Tibial nerve (tissue), 4 donors: ENCODE results near the gene DDX25. TPM values are rescaled to one million over a fixed set of nuclear protein-coding genes. Genes with fewer than 3 reads are reported as not detected.
A peak's percentile ranks its signal among the peaks of the same experiment; 100 is the strongest.

Experiments used
- DNase-seq, 2 donors: peaks; one replicate each; pipeline ENCODE4 v3.0.0-alpha.2; 2019; ENCODE audit warnings: low spot score in 2 of 2
- H3K27ac ChIP-seq, 4 donors: fragments of 200-600 bp; sonication (generic) in 3 of 4; one replicate each; pipeline ENCODE4 v1.5.1; 2017 to 2019; ENCODE audit warnings: mild to moderate bottlenecking in 1 of 4
- H3K27me3 ChIP-seq, 2 donors: fragments of 200-600 bp; sonication (generic) in 1 of 2; one replicate each; pipeline versions ENCODE4 v1.5.1 to v1.6.0; 2017 to 2019
- H3K36me3 ChIP-seq, 3 donors: fragments of 200-600 bp; sonication (generic); one replicate each; pipeline ENCODE4 v1.5.1; 2018 to 2019
- H3K4me1 ChIP-seq, 4 donors: fragments of 200-600 bp; sonication (generic) in 3 of 4; one replicate each; pipeline ENCODE4 v1.5.1; 2017 to 2019
- H3K4me3 ChIP-seq, 4 donors: fragments of 200-600 bp; sonication (generic) in 3 of 4; one replicate each; pipeline ENCODE4 v1.5.1; 2017 to 2019; ENCODE audit warnings: mild to moderate bottlenecking in 1 of 4, moderate library complexity in 1 of 4
- H3K9me3 ChIP-seq, 4 donors: fragments of 200-600 bp; sonication (generic) in 3 of 4; one replicate each; pipeline ENCODE4 v1.5.1; 2017 to 2019
- EP300 ChIP-seq, 2 donors: sonication (generic); formaldehyde crosslinking; IDR thresholded peaks; one replicate each; pipeline ENCODE4 v1.6.1; 2017; ENCODE audit warnings: antibody characterized with exemption in 2 of 2, mild to moderate bottlenecking in 1 of 2
- POLR2A ChIP-seq, 2 donors: fragments of 450-650 bp; IDR thresholded peaks; one replicate each; pipeline ENCODE4 v1.6.1; 2017; ENCODE audit warnings: antibody characterized with exemption in 2 of 2, mild to moderate bottlenecking in 2 of 2, moderate library complexity in 2 of 2
- WGBS, 2 donors: methylation state at CpG; one replicate each; pipeline ENCODE4 v1.1.5; 2018; 5-methylcytosine and 5-hydroxymethylcytosine counted together
- total RNA-seq, 4 donors: library from RNA; depleted of rRNA; stranded (reverse); fragments of >200 nt; gene quantifications; one replicate each; pipeline ENCODE4 v1.1.0, GENCODE V29; 2016
- TF ChIP-seq, protein P1 (sequence below), 5 experiments: fragments of 200-600 bp in 3 of 5; fragments of 450-650 bp in 2 of 5; sonication (generic) in 3 of 5; IDR thresholded peaks; one replicate each; pipeline ENCODE4 v1.5.1; 2016 to 2019; ENCODE audit warnings: antibody characterized with exemption in 5 of 5, mild to moderate bottlenecking in 3 of 5, moderate library complexity in 2 of 5

Gene DDX25
- total RNA-seq, 4 donors from 2014 or later, result 0.30 TPM; not detected in 3

DNA sequence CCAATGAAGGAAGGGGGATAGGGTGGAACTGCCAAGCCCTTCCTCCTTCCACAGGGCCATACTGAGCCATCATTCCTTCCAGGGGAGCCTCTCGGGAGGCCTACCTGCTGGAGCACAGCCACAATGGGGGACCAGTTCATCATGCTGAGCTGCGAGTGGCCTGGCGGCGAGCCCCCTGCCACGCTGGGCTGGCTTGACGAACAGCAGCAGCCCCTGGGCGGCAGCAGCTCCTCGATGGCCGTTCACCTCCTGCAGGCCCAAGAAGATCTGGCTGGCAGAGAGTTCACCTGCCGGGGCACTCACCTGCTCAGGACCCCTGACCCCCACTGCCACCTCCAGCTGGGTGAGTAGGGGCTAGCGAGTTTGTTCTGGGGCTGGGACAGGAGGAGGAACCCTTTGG lies 47.4 kb downstream of the DDX25 start:
- H3K9me3 ChIP-seq, result no peaks in the 10 kb centered on the region
- no peaks in the 10 kb centered on the region for H3K36me3 ChIP-seq
- H3K4me1 ChIP-seq, result peaks cover 0 to 34% (median under 1%) of the 10 kb centered on the region in 4 donors
- DNase-seq, result no peak
- TF ChIP-seq POLR2A (IDR thresholded peaks at IDR 0.05) (no peak), EP300 (IDR thresholded peaks at IDR 0.05) (no peak)
- TF ChIP-seq, protein P1, sequence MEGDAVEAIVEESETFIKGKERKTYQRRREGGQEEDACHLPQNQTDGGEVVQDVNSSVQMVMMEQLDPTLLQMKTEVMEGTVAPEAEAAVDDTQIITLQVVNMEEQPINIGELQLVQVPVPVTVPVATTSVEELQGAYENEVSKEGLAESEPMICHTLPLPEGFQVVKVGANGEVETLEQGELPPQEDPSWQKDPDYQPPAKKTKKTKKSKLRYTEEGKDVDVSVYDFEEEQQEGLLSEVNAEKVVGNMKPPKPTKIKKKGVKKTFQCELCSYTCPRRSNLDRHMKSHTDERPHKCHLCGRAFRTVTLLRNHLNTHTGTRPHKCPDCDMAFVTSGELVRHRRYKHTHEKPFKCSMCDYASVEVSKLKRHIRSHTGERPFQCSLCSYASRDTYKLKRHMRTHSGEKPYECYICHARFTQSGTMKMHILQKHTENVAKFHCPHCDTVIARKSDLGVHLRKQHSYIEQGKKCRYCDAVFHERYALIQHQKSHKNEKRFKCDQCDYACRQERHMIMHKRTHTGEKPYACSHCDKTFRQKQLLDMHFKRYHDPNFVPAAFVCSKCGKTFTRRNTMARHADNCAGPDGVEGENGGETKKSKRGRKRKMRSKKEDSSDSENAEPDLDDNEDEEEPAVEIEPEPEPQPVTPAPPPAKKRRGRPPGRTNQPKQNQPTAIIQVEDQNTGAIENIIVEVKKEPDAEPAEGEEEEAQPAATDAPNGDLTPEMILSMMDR (IDR thresholded peaks at IDR 0.05), result no peak
- no peak overlapping the region for H3K4me3 ChIP-seq
- no peak overlapping the region for H3K27ac ChIP-seq
- H3K27me3 ChIP-seq, result no peaks in the 10 kb centered on the region
- WGBS, 2 donors, result 61 to 66% methylated on average over 3 to 11 of the region's 11 CpGs

DNA sequence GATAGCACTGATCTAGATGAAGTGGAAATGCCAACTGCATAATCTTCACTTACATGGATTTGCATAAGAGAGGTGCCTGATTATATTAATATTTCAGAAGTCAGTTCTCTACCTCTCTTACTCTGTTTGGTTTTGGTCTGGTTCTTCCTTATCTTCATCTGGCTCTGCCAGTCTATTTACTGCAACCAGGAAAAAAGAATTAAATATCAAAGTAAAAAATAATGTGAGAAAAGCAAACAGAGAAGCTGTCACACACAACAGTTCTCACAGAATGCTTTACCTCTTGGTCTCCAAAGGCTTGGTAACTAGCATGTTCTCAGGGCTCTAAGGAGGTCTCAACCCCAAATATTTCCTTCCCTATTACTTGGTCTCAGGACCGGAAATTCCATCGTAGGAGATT lies 48.3 kb downstream of the DDX25 start:
- DNase-seq, result no peak
- TF ChIP-seq POLR2A (IDR thresholded peaks at IDR 0.05), result no peak
- Histone ChIP-seq H3K27me3 (no peaks in the 10 kb centered on the region), H3K4me1 (peaks cover 0 to 40% (median 3%) of the 10 kb centered on the region in 4 donors), H3K4me3 (no peak overlapping the region), H3K36me3 (no peaks in the 10 kb centered on the region), H3K27ac (no peak overlapping the region), H3K9me3 (no peaks in the 10 kb centered on the region)
- WGBS, 2 donors, result 63 to 95% methylated on average over 2 of the region's 2 CpGs

DNA sequence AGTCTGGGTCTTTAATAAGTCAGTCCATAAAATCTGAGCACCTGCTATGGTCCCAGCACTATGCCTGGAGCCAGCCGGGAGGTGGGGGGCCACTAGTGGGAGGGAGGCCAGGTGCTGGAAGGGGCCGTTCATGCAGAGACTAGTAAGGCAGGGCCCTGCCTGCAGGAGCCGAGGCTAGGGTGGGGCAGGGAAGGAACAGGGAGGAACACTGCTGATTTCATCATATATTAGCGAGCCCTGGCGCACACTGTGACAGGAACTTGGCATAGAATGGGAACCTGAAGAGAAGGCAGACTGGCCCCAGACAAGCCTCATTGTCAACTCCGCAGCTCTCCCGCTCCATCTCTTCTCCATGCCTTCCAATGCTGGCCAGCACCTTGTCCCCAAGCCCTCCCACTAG lies 48.7 kb downstream of the DDX25 start:
- Histone ChIP-seq H3K4me1 (peaks cover 0 to 40% (median 3%) of the 10 kb centered on the region in 4 donors), H3K27me3 (no peaks in the 10 kb centered on the region), H3K27ac (no peak overlapping the region), H3K9me3 (no peaks in the 10 kb centered on the region), H3K36me3 (no peaks in the 10 kb centered on the region), H3K4me3 (no peak overlapping the region)
- peak in 1 of 2 donors; percentile 55 for DNase-seq
- 63 to 65% methylated on average over 7 of the region's 7 CpGs for WGBS, 2 donors
- no peak for TF ChIP-seq EP300 (IDR thresholded peaks at IDR 0.05)
- no peak for TF ChIP-seq POLR2A (IDR thresholded peaks at IDR 0.05)
- TF ChIP-seq, protein P1 (IDR thresholded peaks at IDR 0.05), result no peak

DNA sequence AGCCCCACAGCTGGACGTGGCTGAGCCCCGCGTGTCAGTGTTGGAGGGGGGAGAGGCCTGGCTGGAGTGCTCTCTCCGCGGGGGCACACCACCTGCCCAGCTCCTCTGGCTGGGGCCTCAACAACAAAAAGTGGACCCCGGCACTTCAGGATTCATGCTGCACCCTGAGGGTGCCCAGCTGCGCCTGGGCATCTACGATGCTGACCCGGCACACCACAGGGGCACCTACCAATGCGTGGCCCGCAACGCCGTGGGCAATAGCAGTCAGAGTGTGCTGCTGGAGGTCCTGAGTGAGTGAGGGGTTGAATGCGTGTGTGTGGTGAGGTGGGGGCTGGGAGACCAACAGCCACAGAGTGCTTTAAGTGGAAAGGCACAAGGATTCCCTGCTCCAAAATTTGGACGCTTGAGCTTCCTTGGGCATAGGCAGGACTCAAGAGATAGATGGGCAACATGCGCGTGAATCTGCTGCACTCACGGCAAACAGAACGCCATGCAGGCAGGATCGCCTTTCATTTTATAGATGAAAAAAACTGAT lies 49.2 kb downstream of the DDX25 start:
- no peak overlapping the region for H3K4me3 ChIP-seq
- no peaks in the 10 kb centered on the region for H3K36me3 ChIP-seq
- 88 to 89% methylated on average over 19 to 20 of the region's 20 CpGs for WGBS, 2 donors
- no peaks in the 10 kb centered on the region for H3K9me3 ChIP-seq
- no peak overlapping the region for H3K27ac ChIP-seq
- no peak for DNase-seq
- no peaks in the 10 kb centered on the region for H3K27me3 ChIP-seq
- peaks cover 0 to 40% (median 3%) of the 10 kb centered on the region in 4 donors for H3K4me1 ChIP-seq
- TF ChIP-seq EP300 (IDR thresholded peaks at IDR 0.05) (no peak), POLR2A (IDR thresholded peaks at IDR 0.05) (no peak)
- TF ChIP-seq, protein P1 (IDR thresholded peaks at IDR 0.05), result no peak

DNA sequence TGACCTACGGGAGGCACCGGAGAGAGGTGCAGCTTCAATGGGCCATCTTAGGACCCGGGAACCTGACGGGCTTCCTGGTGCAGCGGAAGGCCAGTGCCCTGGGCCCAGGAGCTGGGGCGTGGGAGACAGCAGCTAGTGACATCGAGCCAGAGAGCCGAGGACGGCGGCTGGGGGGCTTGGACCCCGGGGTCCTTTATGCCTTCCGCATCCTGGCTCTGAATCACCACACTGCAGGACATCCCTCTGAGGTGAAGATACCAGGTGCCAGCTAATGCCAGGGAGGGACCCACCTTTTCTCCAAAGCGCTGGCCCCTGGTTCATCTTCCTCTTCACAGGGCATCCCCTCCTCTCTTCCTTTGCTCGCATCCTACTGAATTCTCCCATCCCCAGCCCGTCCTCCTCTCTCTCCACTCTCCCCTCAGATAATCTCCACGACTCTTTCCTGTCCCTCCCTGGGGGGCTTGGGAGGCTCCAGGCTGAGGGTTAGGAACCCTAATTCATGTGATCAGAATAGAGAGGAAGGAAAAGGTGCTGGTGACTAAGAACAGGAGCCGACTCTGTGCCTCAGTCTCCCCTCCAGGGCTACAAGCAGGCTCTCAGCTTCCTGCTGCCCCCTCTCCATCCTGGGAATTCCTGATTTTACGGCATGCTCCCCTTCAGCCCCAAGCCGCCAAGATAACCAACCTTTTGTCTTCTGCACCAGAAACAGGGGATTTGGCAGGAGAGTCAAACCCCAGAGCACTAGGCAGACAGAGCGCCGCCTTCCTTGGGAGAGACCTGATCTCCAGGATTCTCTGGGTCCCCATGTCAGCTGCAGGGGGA lies 50.0 kb downstream of the DDX25 start:
- Histone ChIP-seq H3K4me3 (no peak overlapping the region), H3K4me1 (peaks cover 0 to 43% (median 7%) of the 10 kb centered on the region in 4 donors), H3K9me3 (no peaks in the 10 kb centered on the region), H3K36me3 (no peaks in the 10 kb centered on the region), H3K27ac (no peak overlapping the region), H3K27me3 (no peaks in the 10 kb centered on the region)
- 91% methylated on average over 19 to 21 of the region's 21 CpGs for WGBS, 2 donors
- TF ChIP-seq EP300 (IDR thresholded peaks at IDR 0.05), result no peak
- TF ChIP-seq POLR2A (IDR thresholded peaks at IDR 0.05), result no peak
- TF ChIP-seq, protein P1 (IDR thresholded peaks at IDR 0.05), result no peak
- DNase-seq, result no peak
